Germinal center (tissue), 1 donor: ENCODE results near the gene LAMA2.

Source experiments
- DNase-seq: peaks from one replicate; pipeline ENCODE4 v3.0.0; 2012; ENCODE audit warnings: mixed read lengths, low spot score

Gene LAMA2

GRCh38 chr6:129523816-129524215 is 640.9 kb downstream of the LAMA2 start:
- no peak for DNase-seq

GRCh38 chr6:129525055-129525454 is 642.1 kb downstream of the LAMA2 start:
- DNase-seq: no peak

- DNase-seq: no peak
These were observed 652.0 kb downstream of the LAMA2 start for GRCh38 chr6:129534926-129535325.

- DNase-seq: no peak
These were observed 653.3 kb downstream of the LAMA2 start for GRCh38 chr6:129536271-129536670.

- DNase-seq: no peak
These were observed 656.1 kb downstream of the LAMA2 start for GRCh38 chr6:129539032-129539431.

- no peak for DNase-seq
These were observed 659.8 kb downstream of the LAMA2 start for GRCh38 chr6:129542705-129543104.

- DNase-seq: no peak
These were observed 661.0 kb downstream of the LAMA2 start for GRCh38 chr6:129543981-129544380.

- no peak for DNase-seq
These were observed 662.1 kb downstream of the LAMA2 start for GRCh38 chr6:129544892-129545612.

- DNase-seq: no peak
These were observed 663.8 kb downstream of the LAMA2 start for GRCh38 chr6:129546702-129547101.

GRCh38 chr6:129551486-129551885 is 668.5 kb downstream of the LAMA2 start:
- no peak for DNase-seq

GRCh38 chr6:129552413-129552812 is 669.5 kb downstream of the LAMA2 start:
- no peak for DNase-seq

- no peak for DNase-seq
These were observed 672.4 kb downstream of the LAMA2 start for GRCh38 chr6:129555206-129555832.

GRCh38 chr6:129558248-129558647 is 675.3 kb downstream of the LAMA2 start:
- no peak for DNase-seq

- no peak for DNase-seq
These were observed 682.4 kb downstream of the LAMA2 start for GRCh38 chr6:129565366-129565765.

GRCh38 chr6:129565811-129566210 is 682.9 kb downstream of the LAMA2 start:
- no peak for DNase-seq
